GM19193 (cell line): Measurements from ENCODE around the gene NPAS3.

Source experiments
- POLR2A ChIP-seq: IDR thresholded peaks from 4 replicates; pipeline ENCODE4 v1.6.1; 2011; ENCODE audit not compliant: insufficient read depth, insufficient read length; ENCODE audit errors: extremely low read depth

NPAS3 gene

DNA sequence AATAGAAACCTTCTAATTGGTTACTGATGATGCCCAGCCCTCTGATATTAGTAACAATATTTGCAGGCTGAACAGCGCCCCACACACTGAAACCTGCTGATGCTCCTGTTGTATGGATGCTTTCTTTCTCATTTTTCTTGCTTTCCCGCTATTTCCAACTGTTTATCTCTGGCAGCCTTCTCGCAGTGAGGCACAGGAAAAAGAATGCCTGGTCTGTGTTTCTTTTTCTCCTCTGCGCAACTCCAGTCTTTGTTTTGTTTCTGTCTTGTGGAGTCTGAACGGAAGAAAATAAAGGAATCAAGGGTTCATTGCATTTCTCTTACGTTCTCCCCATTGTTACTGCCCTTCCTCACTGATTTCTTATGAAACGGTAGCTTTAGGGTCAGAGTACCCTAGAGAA, 561.0 kb downstream of the NPAS3 start:
- TF ChIP-seq POLR2A = no peak

DNA sequence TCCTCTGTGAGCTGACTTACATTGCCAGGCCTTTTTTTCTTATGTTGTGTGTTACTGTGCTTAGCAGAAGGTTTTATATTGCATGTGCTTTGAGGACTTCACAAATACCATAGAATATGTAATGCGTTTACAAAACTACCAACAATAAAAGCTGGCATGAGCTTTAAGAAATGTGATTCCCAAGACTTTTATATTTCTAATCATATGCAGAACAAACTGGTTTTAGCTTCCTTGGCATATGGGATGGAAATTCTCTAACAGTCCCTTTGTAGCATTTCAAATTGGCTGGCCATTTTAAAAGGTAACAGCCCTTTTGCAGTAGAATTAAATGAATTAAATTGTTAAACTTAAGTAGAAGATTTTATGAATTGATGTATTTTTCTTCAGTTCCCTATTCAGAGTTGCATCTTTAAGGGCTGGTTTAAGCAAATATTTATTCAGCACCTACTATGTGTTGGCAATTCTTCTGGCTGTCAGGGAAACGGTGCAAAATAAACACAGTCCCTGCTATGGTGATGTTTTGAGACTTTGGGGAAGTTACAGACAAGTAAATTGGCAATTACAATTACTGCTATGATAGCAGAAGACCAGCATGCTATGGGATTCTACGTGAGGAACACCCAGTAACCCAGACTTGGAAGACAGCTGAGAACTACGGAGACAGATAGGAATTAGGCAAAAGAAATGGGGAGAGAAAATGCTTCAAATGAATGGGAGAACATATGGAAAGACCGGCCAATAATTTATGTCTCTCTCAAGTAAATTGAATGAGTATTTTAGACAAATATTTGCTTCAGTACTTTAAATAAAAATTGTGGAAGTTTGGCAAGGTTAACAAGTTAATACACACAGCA, 565.8 kb downstream of the NPAS3 start:
- TF ChIP-seq POLR2A = no peak

DNA sequence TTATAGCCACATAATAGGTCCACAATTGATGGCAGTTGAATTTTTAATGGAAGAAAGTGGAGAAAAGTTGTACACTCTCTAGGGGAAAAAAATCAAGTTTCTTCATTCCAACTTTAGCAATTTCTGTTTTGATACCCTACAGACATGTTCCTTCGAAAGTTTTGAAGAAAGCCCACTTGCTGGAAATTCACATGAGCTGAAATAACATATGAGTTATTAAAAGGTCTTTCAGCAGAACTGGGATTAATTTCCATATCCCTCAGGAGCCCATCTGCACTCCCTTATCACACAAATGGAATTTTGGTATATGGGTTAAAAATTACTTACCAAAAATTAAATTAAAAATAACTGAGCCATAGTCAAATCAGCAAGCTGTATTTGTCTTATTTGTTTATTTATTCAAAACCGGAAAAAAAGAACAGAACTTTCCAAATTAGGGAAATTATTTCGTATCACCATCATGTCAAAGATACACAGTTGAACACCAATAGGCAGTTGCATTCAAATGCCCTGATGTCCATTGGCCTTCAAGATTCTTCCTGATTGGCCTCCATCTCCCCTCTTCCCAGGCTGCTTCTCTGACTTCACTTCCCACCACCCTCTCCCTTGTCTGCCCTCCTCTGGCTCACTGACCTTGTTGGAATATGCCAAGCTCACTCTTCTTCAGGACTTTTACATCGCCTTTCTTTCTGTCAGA, 566.7 kb downstream of the NPAS3 start:
- TF ChIP-seq POLR2A = no peak

- TF ChIP-seq POLR2A = no peak
Measured at GRCh38 chr14:33505963-33506329, 567.3 kb downstream of the NPAS3 start.

DNA sequence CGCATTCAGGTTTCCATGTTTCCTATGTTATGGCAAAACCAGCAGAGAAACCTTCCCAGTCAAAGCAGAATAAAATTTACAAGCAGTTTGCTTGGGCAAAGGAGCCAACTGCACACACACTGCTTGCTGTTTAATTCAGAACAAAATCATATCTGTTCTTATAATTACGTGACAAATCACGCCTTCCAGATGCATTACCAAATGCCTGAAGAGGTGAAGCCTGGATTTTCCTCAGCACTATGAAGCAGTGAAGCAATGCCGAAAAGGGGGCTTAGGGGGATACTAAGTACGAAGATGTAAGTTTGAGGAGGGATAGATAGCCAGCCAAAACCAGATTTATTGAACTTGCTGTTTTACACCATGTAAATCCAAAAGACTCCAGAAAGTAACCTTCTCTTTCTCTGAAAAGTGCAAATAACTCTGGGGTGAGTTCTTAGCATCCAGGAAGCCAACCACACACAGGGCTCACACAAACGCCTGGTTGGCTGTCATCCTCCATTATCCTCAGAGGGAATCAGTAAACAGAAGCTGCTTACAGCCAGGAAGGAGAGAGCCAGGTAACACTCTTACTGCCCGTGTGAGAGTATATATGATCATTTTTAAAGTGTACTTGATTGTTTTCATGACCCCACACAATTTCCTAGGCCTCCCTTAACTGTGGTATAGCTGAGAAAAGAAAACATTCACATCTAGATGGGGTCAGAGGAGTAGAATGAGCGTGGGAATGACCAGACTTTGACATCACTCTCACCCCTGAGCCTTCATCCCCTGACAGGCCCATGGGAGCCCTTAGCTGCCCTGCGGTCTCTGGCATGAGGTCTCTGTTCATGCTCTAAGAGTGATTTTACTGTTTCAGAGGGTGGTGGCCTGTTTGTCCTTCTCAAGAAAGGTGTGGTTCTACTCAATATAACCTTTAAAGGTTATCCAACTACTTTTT, 569.7 kb downstream of the NPAS3 start:
- no peak for TF ChIP-seq POLR2A

- no peak for TF ChIP-seq POLR2A
Measured at GRCh38 chr14:33509454-33509853, 570.8 kb downstream of the NPAS3 start.

- no peak for TF ChIP-seq POLR2A
Measured at GRCh38 chr14:33510063-33510481, 571.4 kb downstream of the NPAS3 start.

DNA sequence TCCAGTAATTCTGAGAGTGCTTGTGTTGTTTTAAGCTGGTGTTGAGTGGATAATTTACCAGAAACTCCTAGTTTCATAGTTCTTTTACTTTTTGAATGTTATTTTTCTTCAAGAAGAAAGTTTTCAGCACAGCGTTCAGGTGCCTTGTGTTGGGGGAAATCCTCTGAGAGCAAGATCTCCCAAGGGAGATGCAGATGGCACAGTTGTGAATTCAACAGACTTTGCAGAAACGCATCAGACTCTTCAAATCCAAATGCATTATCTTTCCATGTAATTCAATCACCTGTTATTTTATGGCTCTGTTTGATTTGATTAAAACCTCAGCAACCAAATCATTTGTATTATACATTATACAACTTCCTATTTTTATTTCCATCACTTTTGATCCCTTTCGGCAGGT, 572.3 kb downstream of the NPAS3 start:
- no peak for TF ChIP-seq POLR2A

DNA sequence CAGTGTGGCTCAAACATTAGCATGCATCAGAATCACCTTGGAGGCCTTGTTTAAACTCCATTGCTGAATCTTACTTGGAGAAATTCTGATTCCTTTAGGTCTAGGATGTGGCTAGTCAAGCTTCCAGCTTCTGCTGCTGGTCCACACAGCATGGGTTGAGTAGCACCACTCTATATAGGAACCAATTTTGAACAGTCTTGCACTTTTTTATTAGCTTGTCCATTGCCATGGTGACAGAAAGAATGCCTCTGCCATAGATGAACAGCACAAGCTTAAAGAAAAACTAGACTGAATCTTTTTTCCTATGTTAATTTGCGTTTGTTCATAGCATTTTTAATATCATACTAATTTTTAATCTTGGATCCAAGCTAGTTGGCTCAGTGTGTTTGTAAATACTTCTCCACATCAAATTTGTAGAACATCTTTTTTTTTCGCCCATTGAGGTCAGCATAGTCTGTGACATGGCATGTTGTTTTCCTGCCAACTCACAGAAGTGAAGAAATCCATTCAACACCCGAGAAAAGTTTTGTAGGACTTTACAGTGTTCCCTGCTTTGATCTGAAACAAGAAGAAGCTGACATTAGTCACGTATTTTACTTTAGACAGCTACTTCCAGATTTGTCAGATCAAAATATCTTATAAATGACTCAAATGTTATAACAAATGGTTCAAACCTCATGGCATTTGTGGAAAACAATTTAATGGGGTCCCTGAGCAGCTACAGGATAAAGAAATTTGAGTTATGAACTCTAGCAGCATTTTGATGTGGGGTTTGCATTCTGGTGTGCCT, 573.4 kb downstream of the NPAS3 start:
- no peak for TF ChIP-seq POLR2A

GRCh38 chr14:33515441-33515840, 576.8 kb downstream of the NPAS3 start:
- TF ChIP-seq POLR2A = no peak

- TF ChIP-seq POLR2A = no peak
Measured at GRCh38 chr14:33515899-33516298, 577.2 kb downstream of the NPAS3 start.

- no peak for TF ChIP-seq POLR2A
Measured at GRCh38 chr14:33516898-33517436, 578.3 kb downstream of the NPAS3 start.

DNA sequence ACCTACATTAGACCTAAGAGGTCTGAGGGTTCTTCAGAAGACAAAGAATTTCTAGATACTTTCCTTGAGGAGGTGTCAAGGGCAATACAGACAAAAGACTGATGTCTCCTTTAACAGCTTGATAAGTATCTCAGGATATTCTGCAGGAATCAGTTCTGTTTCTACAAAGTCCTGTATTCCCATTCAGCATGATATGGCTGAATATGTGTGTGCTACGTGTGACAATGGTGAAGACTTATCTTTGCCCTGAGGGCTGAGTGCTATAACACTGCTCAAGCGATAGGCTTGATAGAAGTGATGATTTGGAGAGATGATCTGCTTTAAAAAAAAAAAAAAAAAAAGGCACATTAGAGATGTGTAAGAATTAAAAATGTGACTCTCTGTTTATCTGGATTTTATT, 582.5 kb downstream of the NPAS3 start:
- TF ChIP-seq POLR2A = no peak

DNA sequence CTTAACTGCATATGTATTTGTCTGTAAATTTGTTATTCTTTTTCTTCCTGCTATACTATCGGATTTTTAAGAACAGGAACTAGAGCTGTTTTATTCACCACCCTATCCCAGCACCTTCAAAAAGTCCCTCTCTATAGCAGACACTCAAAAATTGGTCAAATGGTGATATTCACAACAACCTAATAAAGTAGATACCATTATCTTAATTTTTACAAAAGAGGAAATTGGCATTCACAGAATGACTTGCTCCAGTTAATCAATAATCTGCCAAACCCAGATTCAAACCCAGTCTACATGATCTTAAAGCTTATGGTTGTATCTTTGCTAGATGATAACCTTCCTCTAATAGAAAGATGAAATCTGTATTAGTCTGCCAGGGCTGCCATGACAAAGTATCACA, 585.6 kb downstream of the NPAS3 start:
- TF ChIP-seq POLR2A = no peak
